Hepatocyte (in vitro differentiated cells): ENCODE data around the gene GCLM.

Experiments
- CTCF ChIP-seq: fragments of 200-600 bp; sonication (generic); IDR thresholded peaks from 2 replicates; pipeline ENCODE4 v1.5.1; 2016; ENCODE audit warnings: antibody characterized with exemption, mild to moderate bottlenecking; ENCODE audit not compliant: poor library complexity
- EZH2phosphoT487 ChIP-seq: fragments of 200-600 bp; sonication (generic); IDR thresholded peaks from one replicate; pipeline ENCODE4 v1.6.1; 2018; ENCODE audit warnings: antibody characterized with exemption, mild to moderate bottlenecking, low read depth, moderate library complexity; ENCODE audit not compliant: unreplicated experiment, severe bottlenecking

GRCh38 chr1:93874025-93874651 is 35.1 kb downstream of the GCLM start:
- TF ChIP-seq CTCF, result peak; percentile 78
- no peak for TF ChIP-seq EZH2phosphoT487
